ENCODE measurements around the gene HRAS.

Gene HRAS

DNA sequence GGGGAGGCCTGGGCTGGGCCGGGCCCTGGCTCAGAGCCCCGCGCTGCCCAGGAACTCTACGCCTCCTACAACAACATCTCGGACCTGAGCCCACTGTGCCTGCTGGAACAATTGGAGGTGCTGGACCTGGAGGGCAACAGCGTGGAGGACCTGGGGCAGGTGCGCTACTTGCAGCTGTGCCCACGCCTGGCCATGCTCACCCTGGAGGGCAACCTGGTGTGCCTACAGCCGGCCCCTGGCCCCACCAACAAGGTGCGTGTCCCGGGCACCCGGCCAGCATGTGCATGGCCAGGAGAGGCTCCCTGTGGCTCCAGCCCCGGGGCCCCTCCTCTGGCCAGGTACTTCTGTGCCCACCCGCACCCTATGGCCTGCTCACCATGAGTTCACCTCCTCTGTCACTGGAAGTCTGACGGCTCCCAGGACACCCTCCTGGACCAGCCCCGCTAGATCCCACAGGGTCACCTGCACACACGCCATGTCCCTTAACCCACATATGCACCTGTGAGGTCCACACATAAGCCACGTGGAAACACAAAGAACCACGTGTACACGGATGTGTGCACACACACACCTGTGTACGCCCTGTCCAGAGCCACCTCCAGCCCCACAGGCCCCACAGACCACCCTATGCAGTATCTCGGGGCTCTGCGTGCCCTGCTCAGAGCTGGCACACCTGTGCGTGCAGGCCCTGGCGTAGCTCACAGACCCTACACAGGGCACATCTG, 14.8 kb upstream of the HRAS start:
- H3K9ac ChIP-seq (ENCODE audit: low read depth, low read length), result no peak overlapping the region
- H3K4me3 ChIP-seq (ENCODE audit: low read length), result no peak overlapping the region
- peaks cover 4% of the 10 kb centered on the region for H3K4me1 ChIP-seq (ENCODE audit: control insufficient read depth, insufficient read depth, low read length)
- peaks cover 7% of the 10 kb centered on the region for H3K27me3 ChIP-seq (ENCODE audit: control insufficient read depth, insufficient read depth, low read length)
- H3K9me3 ChIP-seq (replicated peaks; ENCODE audit: low read length), result no peaks in the 10 kb centered on the region
- no peaks in the 10 kb centered on the region for H3K36me3 ChIP-seq (ENCODE audit: insufficient read depth, low read length)
- no peak overlapping the region for H3K4me2 ChIP-seq (ENCODE audit: low read length)

DNA sequence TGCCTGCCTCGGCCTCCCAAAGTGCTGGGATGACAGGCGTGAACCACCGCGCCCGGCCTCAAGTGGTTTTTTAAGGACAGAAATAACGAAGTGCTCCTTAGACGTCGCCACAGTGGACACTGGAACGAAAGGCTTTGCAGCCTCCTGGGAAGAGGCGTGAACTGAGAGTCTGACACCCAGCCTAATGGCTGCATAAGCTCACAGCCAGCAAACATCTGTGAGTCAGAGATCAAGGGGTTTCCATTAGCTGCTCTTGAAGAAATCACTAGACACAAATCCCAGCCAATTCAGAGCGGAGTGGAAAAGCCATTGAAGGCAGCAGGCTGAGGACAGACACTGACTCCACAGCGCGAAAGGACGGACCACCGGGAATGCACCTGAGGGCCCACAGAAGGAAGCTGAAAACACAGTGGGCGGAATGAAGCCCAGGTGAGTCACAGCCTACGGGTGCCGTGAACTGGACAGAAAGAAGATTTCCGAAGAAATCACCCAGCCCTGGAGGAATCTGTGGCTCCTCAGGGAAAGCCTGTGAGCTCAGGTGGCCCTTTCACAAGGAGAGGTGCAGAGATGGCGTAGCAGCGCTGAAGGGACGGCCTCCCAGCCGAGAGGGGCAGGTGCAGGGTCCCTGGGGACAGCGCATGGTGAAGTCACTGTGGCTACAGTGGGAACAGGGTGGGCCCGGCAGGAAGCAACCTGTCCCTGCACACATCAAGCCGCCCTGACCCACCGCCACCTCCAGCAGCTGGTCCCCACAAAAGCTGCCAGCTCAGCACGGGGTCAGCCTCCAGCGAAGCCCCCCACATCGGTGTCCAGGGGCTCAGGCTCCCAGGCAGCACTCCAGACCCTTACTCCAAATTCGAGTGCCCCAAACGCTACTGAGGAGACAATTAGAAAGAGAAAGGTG, 13.6 kb upstream of the HRAS start:
- H3K4me2 ChIP-seq (ENCODE audit: low read length), result no peak overlapping the region
- H3K27me3 ChIP-seq (ENCODE audit: control insufficient read depth, insufficient read depth, low read length), result peaks cover 2% of the 10 kb centered on the region
- H3K4me3 ChIP-seq (ENCODE audit: low read length), result no peak overlapping the region
- H3K9me3 ChIP-seq (replicated peaks; ENCODE audit: low read length), result no peaks in the 10 kb centered on the region
- H3K9ac ChIP-seq (ENCODE audit: low read depth, low read length), result no peak overlapping the region
- H3K36me3 ChIP-seq (ENCODE audit: insufficient read depth, low read length), result no peaks in the 10 kb centered on the region
- H3K4me1 ChIP-seq (ENCODE audit: control insufficient read depth, insufficient read depth, low read length), result no peaks in the 10 kb centered on the region

DNA sequence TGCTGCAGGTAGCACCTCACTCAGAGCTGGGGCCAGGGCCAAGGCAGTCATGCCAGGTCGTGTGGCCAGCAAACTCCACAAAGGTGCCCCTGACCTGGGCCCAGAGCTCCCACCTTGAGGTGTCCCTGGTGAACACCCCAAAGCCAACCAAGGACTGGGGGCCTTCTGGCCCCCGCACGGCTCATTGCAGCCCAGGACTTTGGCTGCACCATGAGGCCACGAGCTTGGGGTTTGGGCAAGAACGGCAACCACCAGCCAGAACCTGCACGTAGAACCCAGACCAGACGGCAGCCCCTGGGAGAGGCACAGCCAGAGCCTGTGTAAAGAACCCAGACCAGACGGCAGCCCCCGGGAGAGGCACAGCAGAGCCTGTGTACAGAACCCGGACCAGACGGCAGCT, 9.8 kb upstream of the HRAS start:
- Histone ChIP-seq H3K27me3 (ENCODE audit: control insufficient read depth, insufficient read depth, low read length) (peaks cover 2% of the 10 kb centered on the region), H3K4me2 (ENCODE audit: low read length) (no peak overlapping the region), H3K9ac (ENCODE audit: low read depth, low read length) (no peak overlapping the region), H3K9me3 (replicated peaks; ENCODE audit: low read length) (no peaks in the 10 kb centered on the region), H3K4me1 (ENCODE audit: control insufficient read depth, insufficient read depth, low read length) (no peaks in the 10 kb centered on the region), H3K36me3 (ENCODE audit: insufficient read depth, low read length) (no peaks in the 10 kb centered on the region), H3K4me3 (ENCODE audit: low read length) (no peak overlapping the region)

DNA sequence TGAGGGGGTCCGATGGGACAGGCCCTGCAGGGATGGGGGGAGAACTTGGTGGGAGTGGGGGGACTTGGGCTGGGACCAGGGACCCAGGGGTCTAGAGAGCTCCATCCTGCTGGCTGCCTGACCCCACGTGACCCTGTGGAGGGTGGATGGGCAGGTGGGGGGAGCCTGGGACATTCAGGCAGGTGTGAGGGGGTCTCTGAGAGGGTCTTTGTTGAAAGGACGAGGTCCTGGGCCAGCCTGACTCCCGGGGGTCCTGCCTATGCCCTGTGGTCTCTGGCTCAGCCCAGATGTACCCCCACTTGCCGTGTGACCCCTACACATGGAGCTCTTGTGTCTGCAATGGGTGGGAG, 9.4 kb upstream of the HRAS start:
- H3K27me3 ChIP-seq (ENCODE audit: control insufficient read depth, insufficient read depth, low read length), result peaks cover under 1% of the 10 kb centered on the region
- H3K4me2 ChIP-seq (ENCODE audit: low read length), result no peak overlapping the region
- no peaks in the 10 kb centered on the region for H3K36me3 ChIP-seq (ENCODE audit: insufficient read depth, low read length)
- H3K4me3 ChIP-seq (ENCODE audit: low read length), result no peak overlapping the region
- H3K9ac ChIP-seq (ENCODE audit: low read depth, low read length), result no peak overlapping the region
- no peaks in the 10 kb centered on the region for H3K4me1 ChIP-seq (ENCODE audit: control insufficient read depth, insufficient read depth, low read length)
- H3K9me3 ChIP-seq (replicated peaks; ENCODE audit: low read length), result no peaks in the 10 kb centered on the region

DNA sequence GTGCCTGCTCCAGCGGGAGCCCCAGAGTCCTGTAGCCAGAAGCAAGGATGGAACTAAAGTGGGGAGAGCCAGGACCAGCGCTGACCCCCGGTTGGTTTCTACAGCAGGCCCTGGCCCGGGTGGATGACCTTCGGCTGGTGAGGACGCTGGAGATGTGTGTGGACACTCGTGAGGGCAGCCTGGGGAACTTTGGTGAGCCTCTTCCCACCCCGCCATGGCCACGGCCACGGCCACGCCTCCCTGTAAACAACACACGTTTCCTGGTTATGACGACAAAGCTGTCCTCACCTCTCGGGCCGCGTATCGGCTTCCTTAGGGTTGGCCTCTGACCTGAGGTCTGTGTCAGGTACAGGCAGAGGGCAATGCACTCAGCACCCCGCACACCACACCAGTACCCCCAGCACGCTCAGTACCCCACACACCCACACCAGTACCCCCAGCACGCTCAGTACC, 6.1 kb upstream of the HRAS start:
- H3K4me1 ChIP-seq (ENCODE audit: control insufficient read depth, insufficient read depth, low read length), result peaks cover 12% of the 10 kb centered on the region
- H3K9me3 ChIP-seq (replicated peaks; ENCODE audit: low read length), result no peaks in the 10 kb centered on the region
- no peak overlapping the region for H3K4me2 ChIP-seq (ENCODE audit: low read length)
- H3K27me3 ChIP-seq (ENCODE audit: control insufficient read depth, insufficient read depth, low read length), result no peaks in the 10 kb centered on the region
- no peaks in the 10 kb centered on the region for H3K36me3 ChIP-seq (ENCODE audit: insufficient read depth, low read length)
- no peak overlapping the region for H3K4me3 ChIP-seq (ENCODE audit: low read length)
- no peak overlapping the region for H3K9ac ChIP-seq (ENCODE audit: low read depth, low read length)

DNA sequence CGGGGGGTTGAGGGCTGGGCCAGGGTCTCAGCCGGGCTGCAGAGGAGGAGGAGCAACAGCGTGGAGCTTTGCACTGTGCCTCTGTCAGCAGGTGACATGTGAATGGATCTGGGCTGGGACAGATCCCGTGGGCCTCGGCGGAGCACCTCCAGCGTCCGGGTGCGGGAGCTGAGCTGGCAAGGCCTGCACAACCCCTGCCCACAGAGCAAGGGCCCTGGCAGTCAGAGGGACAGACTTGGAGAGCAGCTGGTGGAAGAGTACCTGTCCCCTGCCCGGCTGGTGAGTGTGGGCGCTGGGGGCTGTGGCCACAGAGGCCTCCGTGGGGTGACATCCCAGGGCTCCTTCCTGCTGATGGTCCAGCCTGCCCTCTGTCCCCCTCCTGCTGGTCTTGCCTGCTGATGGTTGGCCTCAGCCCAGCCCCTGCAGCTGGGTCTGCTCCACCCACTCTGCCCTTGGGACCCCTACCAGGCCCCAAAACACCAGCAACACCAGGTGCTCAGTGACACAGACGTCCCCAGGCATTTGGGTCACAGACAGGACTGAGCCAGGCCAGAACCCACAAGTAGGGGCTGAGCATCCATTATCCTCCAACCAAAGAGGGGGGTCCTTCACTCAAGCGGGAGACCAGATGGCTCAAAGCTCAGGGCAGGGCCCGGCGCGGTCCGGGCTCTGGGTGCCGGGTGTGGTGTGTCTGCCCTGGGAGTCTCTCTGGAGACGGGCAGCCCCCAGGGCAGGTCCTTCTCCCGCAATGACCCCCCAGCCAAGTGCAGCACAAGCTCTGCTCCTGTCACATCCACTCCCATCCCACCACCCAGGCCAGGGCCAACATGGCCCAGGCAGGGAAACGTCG, 5.4 kb upstream of the HRAS start:
- Histone ChIP-seq H3K9me3 (replicated peaks; ENCODE audit: low read length) (no peaks in the 10 kb centered on the region), H3K27me3 (ENCODE audit: control insufficient read depth, insufficient read depth, low read length) (no peaks in the 10 kb centered on the region), H3K36me3 (ENCODE audit: insufficient read depth, low read length) (no peaks in the 10 kb centered on the region), H3K9ac (ENCODE audit: low read depth, low read length) (no peak overlapping the region), H3K4me1 (ENCODE audit: control insufficient read depth, insufficient read depth, low read length) (peaks cover 17% of the 10 kb centered on the region), H3K4me3 (ENCODE audit: low read length) (no peak overlapping the region), H3K4me2 (ENCODE audit: low read length) (no peak overlapping the region)

DNA sequence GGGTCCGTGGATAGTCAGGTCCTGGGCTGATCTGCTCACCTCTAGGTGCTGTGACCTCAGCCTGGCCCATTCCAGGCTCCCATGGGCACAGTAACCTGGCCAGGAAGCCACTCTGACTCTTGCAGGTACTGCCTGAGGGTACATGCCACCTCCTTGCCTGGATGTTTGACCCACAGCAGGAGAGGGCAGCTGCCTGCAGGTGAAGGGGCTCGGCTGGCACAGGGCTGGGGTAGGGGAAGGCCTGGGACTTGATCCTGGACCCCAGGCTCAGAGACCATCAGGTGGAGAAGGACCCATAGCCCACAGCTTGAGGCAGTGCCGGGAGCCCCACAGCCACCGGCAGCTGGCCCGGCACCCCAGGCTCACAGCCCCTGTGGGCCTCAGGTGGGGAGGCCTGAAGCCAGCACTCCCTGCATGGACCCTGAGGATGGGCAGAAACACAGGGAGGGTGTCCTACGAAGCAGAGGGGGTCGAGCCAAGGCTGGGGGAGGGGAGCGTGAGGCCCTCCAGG, 4.7 kb upstream of the HRAS start:
- Histone ChIP-seq H3K4me1 (ENCODE audit: control insufficient read depth, insufficient read depth, low read length) (peaks cover 17% of the 10 kb centered on the region), H3K27me3 (ENCODE audit: control insufficient read depth, insufficient read depth, low read length) (no peaks in the 10 kb centered on the region), H3K36me3 (ENCODE audit: insufficient read depth, low read length) (no peaks in the 10 kb centered on the region), H3K9me3 (replicated peaks; ENCODE audit: low read length) (no peaks in the 10 kb centered on the region), H3K4me2 (ENCODE audit: low read length) (no peak overlapping the region), H3K4me3 (ENCODE audit: low read length) (no peak overlapping the region), H3K9ac (ENCODE audit: low read depth, low read length) (no peak overlapping the region)

DNA sequence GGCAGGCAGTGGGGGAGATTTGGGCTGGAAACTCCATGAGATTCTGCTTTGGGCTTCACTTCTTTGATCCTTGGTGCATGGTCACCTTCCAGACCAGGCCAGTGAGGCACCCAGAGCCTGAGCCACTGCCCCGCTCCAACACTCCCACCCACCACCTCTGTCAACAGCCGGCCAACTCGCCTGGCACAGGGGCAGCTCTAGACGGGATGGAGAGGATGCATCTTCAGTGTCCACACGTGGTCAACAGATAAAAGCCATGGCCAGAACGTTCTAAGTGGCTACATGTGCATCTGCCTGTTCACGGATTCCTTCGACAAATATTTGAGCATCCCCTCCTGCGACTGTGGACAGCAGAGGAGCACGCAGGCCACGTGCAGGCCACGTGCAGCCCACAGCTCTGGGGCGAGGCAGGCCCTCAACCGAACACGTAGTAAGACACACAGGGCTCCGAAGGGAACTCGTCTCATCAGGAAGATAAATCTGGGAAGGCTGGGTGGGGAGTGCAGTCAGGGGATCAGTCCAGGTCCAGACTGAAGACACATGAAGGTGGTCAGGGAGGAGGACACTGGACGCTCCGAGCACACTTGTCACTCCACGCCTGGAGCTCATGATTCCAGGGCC, 3.2 kb upstream of the HRAS start:
- H3K9me3 ChIP-seq (replicated peaks; ENCODE audit: low read length), result no peaks in the 10 kb centered on the region
- H3K36me3 ChIP-seq (ENCODE audit: insufficient read depth, low read length), result peaks cover 5% of the 10 kb centered on the region
- peaks cover 24% of the 10 kb centered on the region for H3K4me1 ChIP-seq (ENCODE audit: control insufficient read depth, insufficient read depth, low read length)
- H3K4me3 ChIP-seq (ENCODE audit: low read length), result no peak overlapping the region
- no peak overlapping the region for H3K4me2 ChIP-seq (ENCODE audit: low read length)
- H3K9ac ChIP-seq (ENCODE audit: low read depth, low read length), result no peak overlapping the region
- H3K27me3 ChIP-seq (ENCODE audit: control insufficient read depth, insufficient read depth, low read length), result no peaks in the 10 kb centered on the region

DNA sequence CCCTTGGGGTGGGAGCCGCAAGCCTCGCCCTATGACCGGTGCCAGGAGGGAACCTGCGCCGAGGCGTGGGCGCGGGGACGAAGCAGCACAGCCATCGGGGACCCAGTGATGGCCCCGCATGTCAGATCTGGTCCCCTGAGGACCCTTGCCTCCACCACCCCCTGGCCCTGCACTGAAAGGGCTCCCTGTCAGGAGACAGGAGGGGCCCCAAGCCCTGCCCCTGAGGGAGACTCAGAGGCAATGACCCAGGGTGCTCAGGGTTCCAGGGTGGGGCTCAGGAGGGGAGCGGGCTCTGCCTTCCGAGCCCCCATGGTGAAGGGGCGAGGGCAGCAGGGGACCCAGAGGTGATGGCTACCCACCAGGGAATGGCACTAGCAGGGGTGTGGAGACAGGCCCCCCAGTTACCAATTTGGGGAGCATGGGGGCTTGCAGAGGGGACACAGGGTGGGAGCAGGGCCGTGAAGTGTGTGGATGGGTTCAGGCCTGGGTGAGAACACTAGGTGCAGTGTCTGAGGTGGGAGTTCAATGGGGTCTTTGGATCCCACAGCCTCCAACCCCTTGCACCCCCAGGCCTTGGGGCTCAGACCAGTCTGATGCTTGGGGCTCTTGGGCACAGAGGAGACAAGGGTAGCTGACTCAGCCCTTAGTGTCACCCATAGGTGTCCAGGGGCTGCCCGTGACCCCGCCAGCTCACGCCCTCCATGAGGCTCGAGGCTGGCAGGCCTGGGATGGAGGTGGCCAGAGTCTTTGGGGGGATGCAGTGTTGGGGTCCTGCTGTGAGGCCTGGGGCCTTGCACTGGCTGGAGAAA, 2.5 kb upstream of the HRAS start:
- Histone ChIP-seq H3K36me3 (ENCODE audit: insufficient read depth, low read length) (peaks cover 10% of the 10 kb centered on the region), H3K9ac (ENCODE audit: low read depth, low read length) (no peak overlapping the region), H3K27me3 (ENCODE audit: control insufficient read depth, insufficient read depth, low read length) (no peaks in the 10 kb centered on the region), H3K4me1 (ENCODE audit: control insufficient read depth, insufficient read depth, low read length) (peaks cover 24% of the 10 kb centered on the region), H3K9me3 (replicated peaks; ENCODE audit: low read length) (no peaks in the 10 kb centered on the region), H3K4me2 (ENCODE audit: low read length) (peak overlapping the region; percentile 76), H3K4me3 (ENCODE audit: low read length) (peak overlapping the region; percentile 44)

DNA sequence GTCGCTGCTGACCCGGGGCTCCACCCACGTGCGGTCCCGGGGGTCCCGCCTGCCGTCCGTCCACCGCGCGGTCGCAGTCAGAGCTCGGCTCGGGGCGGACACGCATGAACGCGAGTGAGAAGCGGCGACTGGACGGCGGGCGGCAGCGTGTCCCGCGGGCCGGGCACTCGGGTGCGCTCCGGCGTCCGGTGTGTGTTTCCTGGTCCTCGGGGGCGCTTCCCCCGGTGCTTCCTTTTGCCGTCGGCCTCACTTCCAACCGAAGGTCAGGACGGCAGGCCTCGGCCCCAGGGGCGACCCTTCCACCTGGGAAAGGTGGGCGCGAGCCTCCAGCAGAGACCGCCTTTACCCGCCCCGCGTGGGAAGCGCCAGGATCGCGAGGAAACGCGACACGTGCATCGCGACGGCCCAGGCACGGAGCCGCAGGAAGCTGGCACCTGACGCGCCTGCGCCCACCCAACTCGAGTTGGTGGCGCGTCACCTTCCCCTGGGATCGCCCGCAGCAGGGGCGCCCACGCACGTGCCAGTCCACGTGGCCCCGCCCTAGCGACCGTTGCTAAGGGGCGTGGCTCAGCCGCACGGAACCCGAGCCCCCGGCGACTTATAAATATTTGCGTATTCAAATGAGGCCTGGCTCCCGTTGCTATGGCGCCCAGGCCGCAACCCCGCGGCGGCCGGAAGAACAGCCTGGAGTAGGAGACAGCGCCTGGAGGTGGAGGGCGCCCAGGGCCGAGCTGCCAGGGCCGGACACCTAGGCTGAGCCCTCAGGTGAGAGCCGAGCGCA, 1.7 kb upstream of the HRAS start, which contains the start of gene LRRC56:
Gene LRRC56 (plus strand): TSS at position 687 of the 781 bp plus-strand sequence. CDS start 3,158 bp downstream, outside the sequence.
- Histone ChIP-seq H3K9ac (ENCODE audit: low read depth, low read length) (no peak within 1 kb of the TSS), H3K4me1 (ENCODE audit: control insufficient read depth, insufficient read depth, low read length) (peaks cover 24% of the 10 kb centered on the region), H3K27me3 (ENCODE audit: control insufficient read depth, insufficient read depth, low read length) (no peaks in the 10 kb centered on the region), H3K9me3 (replicated peaks; ENCODE audit: low read length) (no peaks in the 10 kb centered on the region), H3K4me3 (ENCODE audit: low read length) (peak within 1 kb of the TSS; percentile 59), H3K4me2 (ENCODE audit: low read length) (peak within 1 kb of the TSS; percentile 76), H3K36me3 (ENCODE audit: insufficient read depth, low read length) (peaks cover 16% of the 10 kb centered on the region)
